Measurements from ENCODE around the gene TTC7B.

GRCh38 chr14:90663680-90664079 lies 152.6 kb downstream of the TTC7B start:
- TF ChIP-seq CTCF (IDR thresholded peaks at IDR 0.05): no peak
- TF ChIP-seq EZH2 (IDR thresholded peaks at IDR 0.05): no peak

All from neural progenitor cell (in vitro differentiated cells).